A549 (cell line): ENCODE data around the gene WFDC5.

Experiments
- CBX8 ChIP-seq: fragments of 200-600 bp; sonication (generic); IDR thresholded peaks from 2 replicates; pipeline ENCODE4 v1.6.1; 2016
- CHD4 ChIP-seq: fragments of 200-600 bp; sonication (generic); IDR thresholded peaks from 2 replicates; pipeline ENCODE4 v1.6.1; 2016; ENCODE audit warnings: antibody characterized with exemption, mild to moderate bottlenecking, borderline replicate concordance
- CTCF ChIP-seq: fragments of >200 bp; sonication (Bioruptor Twin); formaldehyde crosslinking; IDR thresholded peaks from 3 replicates; pipeline ENCODE4 v1.5.1; 2016
- E2F6 ChIP-seq: IDR thresholded peaks from 2 replicates; pipeline ENCODE4 v1.6.1; 2012; ENCODE audit warnings: low read depth, borderline replicate concordance
- FOXS1 ChIP-seq: fragments of 250-450 bp; sonication (Bioruptor Pico); IDR thresholded peaks from 2 replicates; pipeline ENCODE4 v1.5.0; 2020; ENCODE audit warnings: mild to moderate bottlenecking, moderate library complexity
- GATA3 ChIP-seq: IDR thresholded peaks from 2 replicates; pipeline ENCODE4 v1.6.1; 2012; ENCODE audit warnings: borderline replicate concordance
- RAD21 ChIP-seq, 2 experiments: fragments of >200 bp in 1 of 2; sonication (Bioruptor Twin) in 1 of 2; formaldehyde crosslinking in 1 of 2; IDR thresholded peaks in 1 of 2; conservative IDR thresholded peaks in 1 of 2; 2 replicates in 1 of 2; 3 replicates in 1 of 2; pipeline ENCODE4 v1.6.1; 2012 to 2018; ENCODE audit warnings: inconsistent platforms in 1 of 2
- RARB ChIP-seq: fragments of 250-450 bp; sonication (Bioruptor Pico); IDR thresholded peaks from 2 replicates; pipeline ENCODE4 v1.8.0; 2021; ENCODE audit warnings: mild to moderate bottlenecking, moderate library complexity
- RFX5 ChIP-seq: fragments of 450-650 bp; IDR thresholded peaks from 2 replicates; pipeline ENCODE4 v1.7.1; 2014; ENCODE audit warnings: antibody characterized with exemption, mild to moderate bottlenecking, moderate library complexity
- TF ChIP-seq, protein P1 (sequence below): fragments of 450-650 bp; IDR thresholded peaks from 2 replicates; pipeline ENCODE4 v1.6.1; 2014; ENCODE audit warnings: antibody characterized with exemption

DNA sequence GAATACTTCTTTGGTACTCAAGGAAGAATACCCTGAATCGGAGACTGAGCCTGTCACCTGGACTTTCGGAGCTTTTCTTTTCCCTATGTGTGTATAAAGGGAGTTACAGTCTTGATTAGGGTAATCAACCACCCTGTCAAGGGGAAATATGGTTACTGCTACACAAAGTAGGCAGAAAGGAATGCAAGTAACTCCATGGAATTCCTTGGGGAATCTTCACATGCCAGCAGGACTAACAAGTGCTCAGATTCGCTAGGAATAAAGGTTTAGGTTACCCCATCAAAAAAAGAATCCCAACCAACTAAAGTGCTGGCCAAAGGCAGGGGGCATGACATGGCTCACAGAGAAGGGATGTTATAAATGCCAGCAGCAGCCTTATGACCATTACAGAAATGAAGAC, 24.5 kb downstream of the WFDC5 start:
- TF ChIP-seq E2F6 = no peak
- no peak for TF ChIP-seq CTCF
- TF ChIP-seq RARB (CRISPR knock-in tag) = no peak
- no peak for TF ChIP-seq CHD4
- TF ChIP-seq CBX8 = no peak
- TF ChIP-seq RAD21 (conservative IDR thresholded peaks at IDR 0.05 in 1 of 2, IDR thresholded peaks at IDR 0.05 in 1 of 2) = no peak
- TF ChIP-seq, protein P1, sequence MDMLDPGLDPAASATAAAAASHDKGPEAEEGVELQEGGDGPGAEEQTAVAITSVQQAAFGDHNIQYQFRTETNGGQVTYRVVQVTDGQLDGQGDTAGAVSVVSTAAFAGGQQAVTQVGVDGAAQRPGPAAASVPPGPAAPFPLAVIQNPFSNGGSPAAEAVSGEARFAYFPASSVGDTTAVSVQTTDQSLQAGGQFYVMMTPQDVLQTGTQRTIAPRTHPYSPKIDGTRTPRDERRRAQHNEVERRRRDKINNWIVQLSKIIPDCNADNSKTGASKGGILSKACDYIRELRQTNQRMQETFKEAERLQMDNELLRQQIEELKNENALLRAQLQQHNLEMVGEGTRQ = no peak
- no peak for TF ChIP-seq FOXS1 (CRISPR knock-in tag)
- no peak for TF ChIP-seq GATA3
- no peak for TF ChIP-seq RFX5
